Thoracic aorta (tissue), 2 donors: Measurements from ENCODE around the gene GET4. TPM values are rescaled to one million over a fixed set of nuclear protein-coding genes. Genes with fewer than 3 reads are reported as not detected.

ENCODE experiments used
- ATAC-seq: fragments of 150-250 bp; one replicate; pipeline ENCODE4 v1.8.0; 2017; ENCODE audit warnings: low read depth; ENCODE audit not compliant: insufficient number of reproducible peaks, low FRiP score
- DNase-seq: peaks from one replicate; pipeline ENCODE4 v3.0.0-alpha.2; 2020; ENCODE audit warnings: low spot score
- H3K27ac ChIP-seq, 2 donors: fragments of 200-600 bp; sonication (generic); 1 replicate in 1 of 2; 2 replicates in 1 of 2; pipeline ENCODE4 v1.5.1; 2016; ENCODE audit warnings: mild to moderate bottlenecking in 2 of 2, moderate library complexity in 2 of 2
- H3K27me3 ChIP-seq: fragments of 200-600 bp; sonication (generic); replicated peaks from 2 replicates; pipeline ENCODE4 v1.6.0; 2016; ENCODE audit warnings: mild to moderate bottlenecking; ENCODE audit not compliant: insufficient read depth
- H3K36me3 ChIP-seq: fragments of 200-600 bp; sonication (generic); one replicate; pipeline ENCODE4 v1.5.1; 2016
- H3K4me1 ChIP-seq, 2 donors: fragments of 200-600 bp; sonication (generic); 1 replicate in 1 of 2; 2 replicates in 1 of 2; pipeline versions ENCODE4 v1.5.1 to v1.6.0; 2016; ENCODE audit warnings: low read depth in 2 of 2, mild to moderate bottlenecking in 1 of 2; ENCODE audit not compliant: control insufficient read depth in 1 of 2
- H3K4me3 ChIP-seq: fragments of 200-600 bp; sonication (generic); 2 replicates; pipeline ENCODE4 v1.5.1; 2016; ENCODE audit warnings: mild to moderate bottlenecking
- H3K9me3 ChIP-seq: fragments of 200-600 bp; sonication (generic); 2 replicates; pipeline ENCODE4 v1.5.1; 2016
- CTCF ChIP-seq: fragments of 200-600 bp; sonication (generic); IDR thresholded peaks from one replicate; pipeline ENCODE4 v1.5.1; 2019; ENCODE audit warnings: antibody characterized with exemption
- total RNA-seq, 2 donors: library from RNA; depleted of rRNA; stranded (reverse); fragments of >200 nt; gene quantifications; one replicate each; pipeline versions ENCODE4 v1.1.0 to v1.2.3, GENCODE V29; 2016

Gene GET4
- total RNA-seq, 2 donors from 2014 or later = 26.9 to 28.4 TPM

DNA sequence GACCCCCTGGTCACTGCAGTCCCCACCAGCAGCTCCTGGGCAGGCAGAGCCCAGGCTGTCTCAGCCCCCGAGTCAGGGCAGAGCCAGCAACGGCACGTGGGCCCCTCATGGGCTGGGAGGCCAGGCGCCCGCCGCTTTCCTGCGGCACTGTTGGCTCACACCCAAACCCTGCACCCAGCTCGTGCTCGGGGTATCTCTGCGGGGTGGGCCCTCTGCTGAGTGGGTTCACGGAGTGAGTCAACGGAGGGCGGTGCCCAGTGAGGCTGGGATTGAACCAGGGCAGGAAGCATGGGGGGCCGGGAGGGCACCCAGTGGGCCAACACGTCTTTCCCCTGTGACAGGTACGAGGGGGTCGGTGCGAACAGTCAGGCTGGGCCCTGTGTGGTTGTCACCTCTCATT lies 49.2 kb downstream of the GET4 start:
- no peak overlapping the region for H3K4me3 ChIP-seq
- no peaks in the 10 kb centered on the region for H3K36me3 ChIP-seq
- ATAC-seq (no peak), DNase-seq (no peak)
- no peak for TF ChIP-seq CTCF
- H3K27me3 ChIP-seq = no peaks in the 10 kb centered on the region
- no peaks in the 10 kb centered on the region for H3K9me3 ChIP-seq
- no peak overlapping the region for H3K27ac ChIP-seq
- H3K4me1 ChIP-seq = peaks cover 3 to 14% of the 10 kb centered on the region in 2 donors

GRCh38 chr7:926061-927030 lies 50.0 kb downstream of the GET4 start:
- TF ChIP-seq CTCF = no peak
- ATAC-seq (no peak), DNase-seq (no peak)
- no peak overlapping the region for H3K4me3 ChIP-seq
- H3K27ac ChIP-seq = no peak overlapping the region
- no peaks in the 10 kb centered on the region for H3K36me3 ChIP-seq
- H3K9me3 ChIP-seq = no peaks in the 10 kb centered on the region
- H3K4me1 ChIP-seq = peaks cover 3 to 14% of the 10 kb centered on the region in 2 donors
- no peaks in the 10 kb centered on the region for H3K27me3 ChIP-seq

- ATAC-seq = no peak
- no peak for TF ChIP-seq CTCF
- DNase-seq = no peak
- no peaks in the 10 kb centered on the region for H3K36me3 ChIP-seq
- peaks cover 3 to 14% of the 10 kb centered on the region in 2 donors for H3K4me1 ChIP-seq
- no peaks in the 10 kb centered on the region for H3K9me3 ChIP-seq
- no peak overlapping the region for H3K4me3 ChIP-seq
- H3K27me3 ChIP-seq = no peaks in the 10 kb centered on the region
- no peak overlapping the region for H3K27ac ChIP-seq
These were observed 50.8 kb downstream of the GET4 start for GRCh38 chr7:927031-927671.

- DNase-seq (no peak), ATAC-seq (no peak)
- H3K4me1 ChIP-seq = peaks cover 3 to 8% of the 10 kb centered on the region in 2 donors
- no peaks in the 10 kb centered on the region for H3K27me3 ChIP-seq
- no peak for TF ChIP-seq CTCF
- H3K36me3 ChIP-seq = no peaks in the 10 kb centered on the region
- no peak overlapping the region for H3K4me3 ChIP-seq
- no peak overlapping the region for H3K27ac ChIP-seq
- no peaks in the 10 kb centered on the region for H3K9me3 ChIP-seq
These were observed 53.0 kb downstream of the GET4 start for GRCh38 chr7:929311-929711.
